ENCODE results near the gene KIAA1143. TPM values are rescaled to one million over a fixed set of nuclear protein-coding genes. Genes with fewer than 3 reads are reported as not detected.

Gene KIAA1143
- total and polyA plus RNA-seq, 2 experiments from 2014 or later, result 49.2 to 63.9 TPM

DNA sequence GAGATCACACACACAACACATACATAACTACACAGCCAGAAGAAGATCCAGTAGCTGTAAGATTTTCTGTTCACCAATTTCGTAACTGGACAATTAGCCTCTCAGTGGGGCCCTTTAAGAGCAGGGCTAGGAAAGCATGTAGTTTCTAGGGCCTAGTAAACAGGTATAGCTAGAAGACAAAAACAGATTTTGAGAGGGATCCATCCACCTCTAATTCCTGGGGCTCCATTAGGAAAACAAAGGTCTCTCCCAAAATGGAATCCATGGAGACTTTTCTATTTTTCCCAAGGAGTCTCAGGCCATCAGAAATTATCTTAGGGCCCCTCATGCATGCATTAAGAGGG lies 10.7 kb upstream of the KIAA1143 start:
- Histone ChIP-seq H2AFZ (no peak overlapping the region), H3K36me3 (ENCODE audit: insufficient read depth) (peaks cover 62% of the 10 kb centered on the region), H3K27ac (ENCODE audit: low read depth) (no peak overlapping the region), H3K9me2 (ENCODE audit: insufficient read depth) (no peaks in the 10 kb centered on the region), H3K4me1 (ENCODE audit: insufficient read depth) (no peaks in the 10 kb centered on the region), H3K27me3 (ENCODE audit: insufficient read depth) (no peaks in the 10 kb centered on the region), H3F3A (replicated peaks; ENCODE audit: low read depth) (no peaks in the 10 kb centered on the region), H4K20me1 (replicated peaks; ENCODE audit: insufficient read depth) (no peaks in the 10 kb centered on the region; the same call in 1 of the 2 replicates), H3K4me3 (no peak overlapping the region), H3K4me2 (no peak overlapping the region), H3K79me2 (replicated peaks; ENCODE audit: insufficient read depth) (peaks cover 71% of the 10 kb centered on the region)
- no peak overlapping the region for H3K4me3 Mint-ChIP-seq
- no peaks in the 10 kb centered on the region for H3K4me1 Mint-ChIP-seq
- peak; percentile 16 for DNase-seq (ENCODE audit: low spot score)
- H3K27ac Mint-ChIP-seq, result no peak overlapping the region
- no peaks in the 10 kb centered on the region for H3K27me3 Mint-ChIP-seq (ENCODE audit: insufficient read depth, low read depth, poor library complexity)
- peaks cover 93% of the 10 kb centered on the region for H3K36me3 Mint-ChIP-seq (ENCODE audit: low read depth)
- no peak for TF ChIP-seq POLR2AphosphoS5 (IDR thresholded peaks at IDR 0.05; ENCODE audit: low read depth)
- TF ChIP-seq, protein P1, sequence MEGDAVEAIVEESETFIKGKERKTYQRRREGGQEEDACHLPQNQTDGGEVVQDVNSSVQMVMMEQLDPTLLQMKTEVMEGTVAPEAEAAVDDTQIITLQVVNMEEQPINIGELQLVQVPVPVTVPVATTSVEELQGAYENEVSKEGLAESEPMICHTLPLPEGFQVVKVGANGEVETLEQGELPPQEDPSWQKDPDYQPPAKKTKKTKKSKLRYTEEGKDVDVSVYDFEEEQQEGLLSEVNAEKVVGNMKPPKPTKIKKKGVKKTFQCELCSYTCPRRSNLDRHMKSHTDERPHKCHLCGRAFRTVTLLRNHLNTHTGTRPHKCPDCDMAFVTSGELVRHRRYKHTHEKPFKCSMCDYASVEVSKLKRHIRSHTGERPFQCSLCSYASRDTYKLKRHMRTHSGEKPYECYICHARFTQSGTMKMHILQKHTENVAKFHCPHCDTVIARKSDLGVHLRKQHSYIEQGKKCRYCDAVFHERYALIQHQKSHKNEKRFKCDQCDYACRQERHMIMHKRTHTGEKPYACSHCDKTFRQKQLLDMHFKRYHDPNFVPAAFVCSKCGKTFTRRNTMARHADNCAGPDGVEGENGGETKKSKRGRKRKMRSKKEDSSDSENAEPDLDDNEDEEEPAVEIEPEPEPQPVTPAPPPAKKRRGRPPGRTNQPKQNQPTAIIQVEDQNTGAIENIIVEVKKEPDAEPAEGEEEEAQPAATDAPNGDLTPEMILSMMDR (conservative IDR thresholded peaks at IDR 0.05; ENCODE audit: low read depth in 2 of 2), result no peak
- no peak for TF ChIP-seq EZH2 (IDR thresholded peaks at IDR 0.05; ENCODE audit: low read depth, unreplicated experiment)
- no peak for TF ChIP-seq CREB1 (CRISPR knock-in tag; IDR thresholded peaks at IDR 0.05; ENCODE audit: low read depth)
- TF ChIP-seq ETS1 (IDR thresholded peaks at IDR 0.05), result no peak
- no peak for TF ChIP-seq ZNF331 (CRISPR knock-in tag; IDR thresholded peaks at IDR 0.05; ENCODE audit: low read depth)
- TF ChIP-seq NANOG (IDR thresholded peaks at IDR 0.05; ENCODE audit: borderline replicate concordance), result no peak
- no peak for TF ChIP-seq JUNB (IDR thresholded peaks at IDR 0.05; ENCODE audit: unreplicated experiment)
- no peak for TF ChIP-seq ZNF462 (CRISPR knock-in tag; IDR thresholded peaks at IDR 0.05)
- no peak for TF ChIP-seq EZH2phosphoT487 (IDR thresholded peaks at IDR 0.05; ENCODE audit: unreplicated experiment)
- no peak for TF ChIP-seq ZNF114 (CRISPR knock-in tag; IDR thresholded peaks at IDR 0.05)
- no peak for TF ChIP-seq STAT1 (IDR thresholded peaks at IDR 0.05; ENCODE audit: unreplicated experiment)
- TF ChIP-seq, protein P2, sequence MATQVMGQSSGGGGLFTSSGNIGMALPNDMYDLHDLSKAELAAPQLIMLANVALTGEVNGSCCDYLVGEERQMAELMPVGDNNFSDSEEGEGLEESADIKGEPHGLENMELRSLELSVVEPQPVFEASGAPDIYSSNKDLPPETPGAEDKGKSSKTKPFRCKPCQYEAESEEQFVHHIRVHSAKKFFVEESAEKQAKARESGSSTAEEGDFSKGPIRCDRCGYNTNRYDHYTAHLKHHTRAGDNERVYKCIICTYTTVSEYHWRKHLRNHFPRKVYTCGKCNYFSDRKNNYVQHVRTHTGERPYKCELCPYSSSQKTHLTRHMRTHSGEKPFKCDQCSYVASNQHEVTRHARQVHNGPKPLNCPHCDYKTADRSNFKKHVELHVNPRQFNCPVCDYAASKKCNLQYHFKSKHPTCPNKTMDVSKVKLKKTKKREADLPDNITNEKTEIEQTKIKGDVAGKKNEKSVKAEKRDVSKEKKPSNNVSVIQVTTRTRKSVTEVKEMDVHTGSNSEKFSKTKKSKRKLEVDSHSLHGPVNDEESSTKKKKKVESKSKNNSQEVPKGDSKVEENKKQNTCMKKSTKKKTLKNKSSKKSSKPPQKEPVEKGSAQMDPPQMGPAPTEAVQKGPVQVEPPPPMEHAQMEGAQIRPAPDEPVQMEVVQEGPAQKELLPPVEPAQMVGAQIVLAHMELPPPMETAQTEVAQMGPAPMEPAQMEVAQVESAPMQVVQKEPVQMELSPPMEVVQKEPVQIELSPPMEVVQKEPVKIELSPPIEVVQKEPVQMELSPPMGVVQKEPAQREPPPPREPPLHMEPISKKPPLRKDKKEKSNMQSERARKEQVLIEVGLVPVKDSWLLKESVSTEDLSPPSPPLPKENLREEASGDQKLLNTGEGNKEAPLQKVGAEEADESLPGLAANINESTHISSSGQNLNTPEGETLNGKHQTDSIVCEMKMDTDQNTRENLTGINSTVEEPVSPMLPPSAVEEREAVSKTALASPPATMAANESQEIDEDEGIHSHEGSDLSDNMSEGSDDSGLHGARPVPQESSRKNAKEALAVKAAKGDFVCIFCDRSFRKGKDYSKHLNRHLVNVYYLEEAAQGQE (IDR thresholded peaks at IDR 0.05; ENCODE audit: unreplicated experiment), result no peak
- peaks cover 66% of the 10 kb centered on the region for H3K9me3 Mint-ChIP-seq
- ATAC-seq, result no peak
